HCT116 (cell line): ENCODE measurements around the gene TMOD1. TPM values are rescaled to one million over a fixed set of nuclear protein-coding genes. Genes with fewer than 3 reads are reported as not detected.

Experiments
- ATAC-seq: fragments of 200-7000 bp; cut with Tn5 transposase; 2 replicates; pipeline ENCODE4 v1.9.1; 2020; ENCODE audit warnings: mild to moderate bottlenecking, moderate library complexity
- BruUV-seq: library from RNA; stranded (reverse); fragments of 400-500 nt; replicated peaks from 2 replicates; lab custom pipeline; 2021; lab: Mats Ljungman, UMichigan
- CTCF ChIA-PET: fragments of 300-600 bp; sonication (Branson Sonifier 250); formaldehyde crosslinking; loops from one replicate; lab custom pipeline; 2021; ENCODE audit warnings: antibody characterized with exemption; lab: Charles Lee
- POLR2A ChIA-PET: fragments of 300-600, 350-600 bp; sonication (Branson Sonifier 250); formaldehyde crosslinking; loops from one replicate; lab custom pipeline; 2021; ENCODE audit warnings: antibody characterized with exemption; lab: Charles Lee
- RAD21 ChIA-PET, 2 experiments: fragments of 300-600 bp; sonication (Branson Sonifier 250); formaldehyde crosslinking; loops; one replicate each; lab custom pipeline; 2023; ENCODE audit warnings: low total read pairs in 2 of 2; ENCODE audit not compliant: uncharacterized antibody in 2 of 2, unreplicated experiment in 2 of 2, low non-redundant PET in 1 of 2; lab: Charles Lee
- DNase-seq: peaks from one replicate; pipeline ENCODE4 v3.0.0-alpha.2; 2010; ENCODE audit warnings: low read depth, low spot score
- H2AFZ ChIP-seq: fragments of 200-600 bp; shearing (Covaris generic), sonication (generic); 2 replicates; pipeline ENCODE4 v1.6.1; 2017; ENCODE audit warnings: low read depth, mixed run types, mixed read lengths, antibody characterized with exemption, low read length; ENCODE audit not compliant: poor library complexity, severe bottlenecking
- H3K27ac ChIP-seq: 2 replicates; pipeline ENCODE4 v1.5.1; 2012; ENCODE audit warnings: low read depth, low read length
- H3K27me3 ChIP-seq: fragments of 200-600 bp; sonication (generic); 2 replicates; pipeline ENCODE4 v1.6.1; 2016; ENCODE audit warnings: mixed run types, low read length, mixed read lengths; ENCODE audit not compliant: insufficient read depth
- H3K36me3 ChIP-seq, 2 experiments: fragments of 200-500 bp in 1 of 2; fragments of 200-600 bp in 1 of 2; sonication (Bioruptor generic) in 1 of 2; sonication (generic) in 1 of 2; 2 replicates each; pipeline versions ENCODE4 v1.5.1 to v1.6.1; 2014 to 2016; ENCODE audit warnings: low read length in 2 of 2, inconsistent platforms in 1 of 2, mixed read lengths in 1 of 2, mixed run types in 1 of 2; ENCODE audit not compliant: insufficient read depth in 2 of 2, control insufficient read depth in 1 of 2
- H3K4me1 ChIP-seq, 2 experiments: fragments of 200-600 bp in 1 of 2; sonication (generic) in 1 of 2; 2 replicates each; pipeline versions ENCODE4 v1.5.1 to v1.6.1; 2012 to 2017; ENCODE audit warnings: low read length in 2 of 2, inconsistent platforms in 1 of 2, mild to moderate bottlenecking in 1 of 2, mixed read lengths in 1 of 2, mixed run types in 1 of 2, moderate library complexity in 1 of 2; ENCODE audit not compliant: insufficient read depth in 2 of 2, control insufficient read depth in 1 of 2
- H3K4me2 ChIP-seq: fragments of 200-600 bp; sonication (generic); 2 replicates; pipeline ENCODE4 v1.6.1; 2017; ENCODE audit warnings: mixed run types, low read length, mixed read lengths
- H3K4me3 ChIP-seq, 2 experiments: fragments of 200-600 bp in 1 of 2; sonication (generic) in 1 of 2; replicated peaks in 1 of 2; 2 replicates each; pipeline ENCODE4 v1.5.1; 2011 to 2016; ENCODE audit warnings: low read length in 2 of 2, control low read depth in 1 of 2, low read depth in 1 of 2, mild to moderate bottlenecking in 1 of 2, mixed read lengths in 1 of 2, mixed run types in 1 of 2
- H3K79me2 ChIP-seq: fragments of 200-600 bp; sonication (generic); 2 replicates; pipeline ENCODE4 v1.6.1; 2017; ENCODE audit warnings: mild to moderate bottlenecking, mixed run types, low read length, moderate library complexity, mixed read lengths; ENCODE audit not compliant: insufficient read depth
- H3K9ac ChIP-seq: fragments of 200-600 bp; sonication (generic); 2 replicates; pipeline ENCODE4 v1.6.1; 2016; ENCODE audit warnings: low read length, mixed read lengths
- H3K9me2 ChIP-seq: fragments of 200-600 bp; sonication (generic), shearing (Covaris generic); 2 replicates; pipeline ENCODE4 v1.6.1; 2017; ENCODE audit warnings: mixed run types, mild to moderate bottlenecking, moderate library complexity; ENCODE audit not compliant: insufficient read depth
- H3K9me3 ChIP-seq, 2 experiments: fragments of 200-500 bp in 1 of 2; fragments of 200-600 bp in 1 of 2; sonication (Bioruptor generic) in 1 of 2; sonication (generic) in 1 of 2; 2 replicates each; pipeline ENCODE4 v1.6.1; 2014 to 2017; ENCODE audit warnings: low read length in 2 of 2, mixed read lengths in 2 of 2, inconsistent platforms in 1 of 2, low read depth in 1 of 2, mild to moderate bottlenecking in 1 of 2, mixed run types in 1 of 2, moderate library complexity in 1 of 2; ENCODE audit not compliant: control insufficient read depth in 1 of 2, insufficient read depth in 1 of 2
- H4K20me1 ChIP-seq: fragments of 200-600 bp; sonication (generic), shearing (Covaris generic); 2 replicates; pipeline ENCODE4 v1.6.1; 2017; ENCODE audit warnings: mixed run types, mild to moderate bottlenecking, moderate library complexity; ENCODE audit not compliant: insufficient read depth
- CBX3 ChIP-seq: IDR thresholded peaks from 2 replicates; pipeline ENCODE4 v1.6.1; 2012; ENCODE audit warnings: low read depth
- CEBPB ChIP-seq: IDR thresholded peaks from 2 replicates; pipeline ENCODE4 v1.6.1; 2012; ENCODE audit warnings: low read depth
- EGR1 ChIP-seq: IDR thresholded peaks from 2 replicates; pipeline ENCODE4 v1.6.1; 2012; ENCODE audit warnings: low read depth
- ELF1 ChIP-seq: IDR thresholded peaks from 2 replicates; pipeline ENCODE4 v1.6.1; 2012; ENCODE audit warnings: low read depth, borderline replicate concordance
- EZH2 ChIP-seq: fragments of 200-600 bp; sonication (generic); IDR thresholded peaks from 2 replicates; pipeline ENCODE4 v1.6.1; 2017; ENCODE audit warnings: antibody characterized with exemption, mixed run types
- FOSL1 ChIP-seq: IDR thresholded peaks from 2 replicates; pipeline ENCODE4 v1.6.1; 2012; ENCODE audit warnings: low read depth
- POLR2AphosphoS5 ChIP-seq: IDR thresholded peaks from 2 replicates; pipeline ENCODE4 v1.6.1; 2011; ENCODE audit warnings: mild to moderate bottlenecking, low read depth, low read length, moderate library complexity
- RAD21 ChIP-seq: IDR thresholded peaks from 2 replicates; pipeline ENCODE4 v1.6.1; 2012; ENCODE audit warnings: low read depth, mild to moderate bottlenecking
- SRF ChIP-seq: IDR thresholded peaks from 2 replicates; pipeline ENCODE4 v1.6.1; 2012; ENCODE audit warnings: low read depth
- intact Hi-C: fragments of 100-400 bp; cut with micrococcal nuclease; formaldehyde crosslinking; loops from 2 replicates; pipeline ENCODE4 v1.10.0; 2022
- total RNA-seq: library from RNA; stranded (reverse); gene quantifications from one replicate; pipeline ENCODE4 v1.2.1, GENCODE V29; 2021; ENCODE audit not compliant: unreplicated experiment
- TF ChIP-seq, protein P1 (sequence below): IDR thresholded peaks from 2 replicates; pipeline ENCODE4 v1.6.1; 2011; ENCODE audit warnings: mild to moderate bottlenecking, low read length, moderate library complexity; ENCODE audit not compliant: insufficient replicate concordance; ENCODE audit errors: extremely low read depth
- TF ChIP-seq, protein P2 (sequence below): IDR thresholded peaks from 2 replicates; pipeline ENCODE4 v1.6.1; 2012
- TF ChIP-seq, protein P3 (sequence below): IDR thresholded peaks from 2 replicates; pipeline ENCODE4 v1.6.1; 2012; ENCODE audit warnings: low read depth

The TMOD1 gene
- total RNA-seq, 1 experiment from 2014 or later: 4.4 TPM

DNA sequence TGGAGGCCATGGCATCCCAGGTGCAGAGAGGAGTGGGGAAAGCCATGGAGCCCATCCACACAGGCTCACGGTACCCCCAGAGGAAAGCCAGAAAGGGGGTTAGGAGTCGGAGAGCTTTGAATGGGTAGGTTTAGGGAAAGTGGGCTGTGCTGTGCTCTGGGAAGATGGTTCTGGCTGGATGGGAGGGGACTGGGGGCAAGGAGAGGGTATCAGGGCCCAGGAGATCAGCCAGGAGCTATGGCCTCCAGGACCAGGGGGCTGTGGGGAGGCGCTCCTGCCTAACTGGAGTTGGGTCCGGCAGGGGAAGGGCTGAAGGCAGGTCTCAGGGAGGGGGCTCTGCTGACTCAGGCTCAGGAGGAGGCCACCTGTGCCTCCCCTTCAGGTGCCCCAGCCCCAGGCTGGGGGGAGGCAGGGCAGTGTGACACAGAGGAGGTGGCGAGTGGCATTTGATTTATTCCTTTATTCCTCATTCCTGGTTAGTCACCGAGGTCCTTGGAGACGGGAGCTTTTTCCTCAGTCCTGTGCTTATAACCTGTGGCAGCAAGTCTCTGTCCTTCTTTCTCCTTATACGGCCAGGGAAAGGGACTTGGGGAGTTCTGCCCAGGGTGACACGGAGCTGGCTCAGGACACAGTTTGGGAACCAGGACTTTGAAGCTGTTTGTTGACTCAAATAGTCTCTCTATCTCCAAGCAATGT, 70.9 kb downstream of the TMOD1 start:
- Histone ChIP-seq H3K36me3 (no peaks in the 10 kb centered on the region), H3K4me3 (no peak overlapping the region), H3K9me2 (no peaks in the 10 kb centered on the region), H3K27ac (no peak overlapping the region), H3K4me1 (peaks cover 3 to 26% of the 10 kb centered on the region in 2 experiments; a peak in 3 of 4 replicates), H2AFZ (no peak overlapping the region), H3K4me2 (peak overlapping the region; percentile 2; the same call in 1 of the 2 replicates), H3K79me2 (no peaks in the 10 kb centered on the region), H4K20me1 (no peaks in the 10 kb centered on the region), H3K9ac (no peak overlapping the region), H3K9me3 (no peaks in the 10 kb centered on the region), H3K27me3 (no peaks in the 10 kb centered on the region)
- ATAC-seq (no peak), DNase-seq (no peak)
- POLR2A ChIA-PET: no interaction called here
- TF ChIP-seq, protein P1, sequence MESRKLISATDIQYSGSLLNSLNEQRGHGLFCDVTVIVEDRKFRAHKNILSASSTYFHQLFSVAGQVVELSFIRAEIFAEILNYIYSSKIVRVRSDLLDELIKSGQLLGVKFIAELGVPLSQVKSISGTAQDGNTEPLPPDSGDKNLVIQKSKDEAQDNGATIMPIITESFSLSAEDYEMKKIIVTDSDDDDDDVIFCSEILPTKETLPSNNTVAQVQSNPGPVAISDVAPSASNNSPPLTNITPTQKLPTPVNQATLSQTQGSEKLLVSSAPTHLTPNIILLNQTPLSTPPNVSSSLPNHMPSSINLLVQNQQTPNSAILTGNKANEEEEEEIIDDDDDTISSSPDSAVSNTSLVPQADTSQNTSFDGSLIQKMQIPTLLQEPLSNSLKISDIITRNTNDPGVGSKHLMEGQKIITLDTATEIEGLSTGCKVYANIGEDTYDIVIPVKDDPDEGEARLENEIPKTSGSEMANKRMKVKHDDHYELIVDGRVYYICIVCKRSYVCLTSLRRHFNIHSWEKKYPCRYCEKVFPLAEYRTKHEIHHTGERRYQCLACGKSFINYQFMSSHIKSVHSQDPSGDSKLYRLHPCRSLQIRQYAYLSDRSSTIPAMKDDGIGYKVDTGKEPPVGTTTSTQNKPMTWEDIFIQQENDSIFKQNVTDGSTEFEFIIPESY: no peak
- no peak for TF ChIP-seq CEBPB
- no peak for TF ChIP-seq EGR1
- no peak for TF ChIP-seq FOSL1
- no peak for TF ChIP-seq ELF1
- TF ChIP-seq POLR2AphosphoS5: no peak
- no peak for TF ChIP-seq SRF
- TF ChIP-seq, protein P2, sequence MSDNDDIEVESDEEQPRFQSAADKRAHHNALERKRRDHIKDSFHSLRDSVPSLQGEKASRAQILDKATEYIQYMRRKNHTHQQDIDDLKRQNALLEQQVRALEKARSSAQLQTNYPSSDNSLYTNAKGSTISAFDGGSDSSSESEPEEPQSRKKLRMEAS: no peak
- no peak for TF ChIP-seq RAD21
- no peak for TF ChIP-seq CBX3
- TF ChIP-seq, protein P3, sequence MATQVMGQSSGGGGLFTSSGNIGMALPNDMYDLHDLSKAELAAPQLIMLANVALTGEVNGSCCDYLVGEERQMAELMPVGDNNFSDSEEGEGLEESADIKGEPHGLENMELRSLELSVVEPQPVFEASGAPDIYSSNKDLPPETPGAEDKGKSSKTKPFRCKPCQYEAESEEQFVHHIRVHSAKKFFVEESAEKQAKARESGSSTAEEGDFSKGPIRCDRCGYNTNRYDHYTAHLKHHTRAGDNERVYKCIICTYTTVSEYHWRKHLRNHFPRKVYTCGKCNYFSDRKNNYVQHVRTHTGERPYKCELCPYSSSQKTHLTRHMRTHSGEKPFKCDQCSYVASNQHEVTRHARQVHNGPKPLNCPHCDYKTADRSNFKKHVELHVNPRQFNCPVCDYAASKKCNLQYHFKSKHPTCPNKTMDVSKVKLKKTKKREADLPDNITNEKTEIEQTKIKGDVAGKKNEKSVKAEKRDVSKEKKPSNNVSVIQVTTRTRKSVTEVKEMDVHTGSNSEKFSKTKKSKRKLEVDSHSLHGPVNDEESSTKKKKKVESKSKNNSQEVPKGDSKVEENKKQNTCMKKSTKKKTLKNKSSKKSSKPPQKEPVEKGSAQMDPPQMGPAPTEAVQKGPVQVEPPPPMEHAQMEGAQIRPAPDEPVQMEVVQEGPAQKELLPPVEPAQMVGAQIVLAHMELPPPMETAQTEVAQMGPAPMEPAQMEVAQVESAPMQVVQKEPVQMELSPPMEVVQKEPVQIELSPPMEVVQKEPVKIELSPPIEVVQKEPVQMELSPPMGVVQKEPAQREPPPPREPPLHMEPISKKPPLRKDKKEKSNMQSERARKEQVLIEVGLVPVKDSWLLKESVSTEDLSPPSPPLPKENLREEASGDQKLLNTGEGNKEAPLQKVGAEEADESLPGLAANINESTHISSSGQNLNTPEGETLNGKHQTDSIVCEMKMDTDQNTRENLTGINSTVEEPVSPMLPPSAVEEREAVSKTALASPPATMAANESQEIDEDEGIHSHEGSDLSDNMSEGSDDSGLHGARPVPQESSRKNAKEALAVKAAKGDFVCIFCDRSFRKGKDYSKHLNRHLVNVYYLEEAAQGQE: no peak
- TF ChIP-seq EZH2: no peak
- RAD21 ChIA-PET: no interaction called here
- BruUV-seq: no TSS peak
- intact Hi-C loops: no loop called here
- CTCF ChIA-PET: no interaction called here
